Stimulated activated memory B cell treated with anti-CD40 and anti-IgM and Interleukin-4, amounts not matched to agents 10 μg/mL and 1 μg/mL and 100 μg/mL, for 72 hours (primary cell): ENCODE data around the gene EHMT1.
"Not testable (repeated sequence)": the region's sequence is repeated elsewhere in the genome, so short reads cannot be mapped to it uniquely, and the experiment has no call there.

Experiments
- ATAC-seq: fragments of 150-1000 bp; cut with Tn5 transposase; 2 replicates; pipeline ENCODE4 v1.10.0; 2021
- H3K27ac Mint-ChIP-seq: one replicate; pipeline ENCODE4 v1.8.0; 2022; ENCODE audit warnings: mild to moderate bottlenecking, mixed read lengths
- H3K27me3 Mint-ChIP-seq: one replicate; pipeline ENCODE4 v1.8.0; 2022; ENCODE audit warnings: mixed read lengths
- H3K36me3 Mint-ChIP-seq: one replicate; pipeline ENCODE4 v1.8.0; 2022; ENCODE audit warnings: mixed read lengths
- H3K4me1 Mint-ChIP-seq: one replicate; pipeline ENCODE4 v1.8.0; 2022; ENCODE audit warnings: mixed read lengths
- H3K4me3 Mint-ChIP-seq: one replicate; pipeline ENCODE4 v1.8.0; 2022; ENCODE audit warnings: mild to moderate bottlenecking, moderate library complexity, mixed read lengths
- H3K9me3 Mint-ChIP-seq: one replicate; pipeline ENCODE4 v1.8.0; 2022; ENCODE audit warnings: mixed read lengths

Gene EHMT1

DNA sequence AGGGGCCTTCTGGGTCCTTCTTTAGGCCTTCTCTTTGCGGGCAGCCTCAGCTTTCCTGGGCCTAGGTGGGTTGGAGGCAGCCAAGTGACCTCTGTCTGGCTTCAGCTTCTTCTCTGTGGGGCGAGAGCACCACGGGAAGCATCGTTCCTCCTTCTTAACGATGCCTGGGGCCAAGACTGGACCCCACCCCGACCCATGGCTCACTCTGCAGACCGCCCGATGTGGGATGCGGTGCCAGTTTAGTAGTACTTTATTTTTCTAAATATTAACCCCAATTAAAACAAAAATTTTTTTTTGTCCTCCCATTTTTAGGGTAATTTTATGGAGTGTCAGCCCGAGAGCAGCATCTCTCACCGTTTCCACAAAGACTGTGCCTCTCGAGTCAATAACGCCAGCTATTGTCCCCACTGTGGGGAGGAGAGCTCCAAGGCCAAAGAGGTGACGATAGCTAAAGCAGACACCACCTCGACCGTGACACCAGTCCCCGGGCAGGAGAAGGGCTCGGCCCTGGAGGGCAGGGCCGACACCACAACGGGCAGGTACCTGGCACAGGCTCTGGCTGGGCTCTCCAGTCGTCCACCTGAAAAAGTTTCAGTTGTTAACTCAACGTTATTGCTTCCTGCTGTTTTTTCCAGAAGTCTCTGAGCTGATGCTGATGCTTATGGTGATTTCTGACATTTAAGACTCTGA, 157.6 kb downstream of the EHMT1 start:
- no peaks in the 10 kb centered on the region for H3K9me3 Mint-ChIP-seq
- no peak overlapping the region for H3K27ac Mint-ChIP-seq
- peaks cover 38% of the 10 kb centered on the region for H3K36me3 Mint-ChIP-seq
- ATAC-seq: no peak
- no peaks in the 10 kb centered on the region for H3K27me3 Mint-ChIP-seq
- H3K4me3 Mint-ChIP-seq: no peak overlapping the region
- H3K4me1 Mint-ChIP-seq: peaks cover 15% of the 10 kb centered on the region

DNA sequence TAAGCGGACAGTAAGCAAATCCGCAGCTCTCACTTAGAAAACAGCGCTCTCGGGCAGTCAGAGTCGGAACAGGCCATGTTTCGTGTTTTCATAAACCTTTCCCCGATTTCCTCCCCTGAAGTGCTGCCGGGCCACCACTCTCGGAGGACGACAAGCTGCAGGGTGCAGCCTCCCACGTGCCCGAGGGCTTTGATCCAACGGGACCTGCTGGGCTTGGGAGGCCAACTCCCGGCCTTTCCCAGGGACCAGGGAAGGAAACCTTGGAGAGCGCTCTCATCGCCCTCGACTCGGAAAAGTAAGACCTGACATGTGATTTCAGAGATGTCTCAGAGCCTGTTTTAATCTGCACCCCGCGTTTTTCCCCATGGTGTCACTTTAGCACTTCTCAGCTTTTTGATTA, 159.0 kb downstream of the EHMT1 start:
- no peaks in the 10 kb centered on the region for H3K27me3 Mint-ChIP-seq
- peaks cover 25% of the 10 kb centered on the region for H3K36me3 Mint-ChIP-seq
- H3K4me3 Mint-ChIP-seq: no peak overlapping the region
- H3K9me3 Mint-ChIP-seq: no peaks in the 10 kb centered on the region
- ATAC-seq: no peak
- H3K27ac Mint-ChIP-seq: no peak overlapping the region
- peaks cover 11% of the 10 kb centered on the region for H3K4me1 Mint-ChIP-seq

DNA sequence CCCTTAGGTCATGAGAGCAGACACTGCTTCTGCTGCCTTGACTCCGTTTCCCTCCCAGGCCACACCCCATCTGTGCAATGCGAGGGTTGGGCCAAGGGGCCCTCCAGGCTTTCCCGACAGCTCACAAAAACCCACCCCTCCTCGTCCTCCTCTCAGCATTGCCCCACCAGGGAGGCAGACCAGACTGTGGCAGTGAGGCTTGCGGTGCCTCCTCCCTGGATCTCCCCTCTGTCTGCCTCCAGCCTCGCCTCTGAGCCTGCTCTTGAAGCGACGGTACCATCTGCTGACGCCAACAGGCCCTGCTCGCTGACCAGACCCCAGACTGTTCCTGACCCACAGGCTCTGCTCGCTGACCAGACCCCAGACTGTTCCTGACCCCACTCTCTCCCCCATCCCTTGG, 159.5 kb downstream of the EHMT1 start:
- no peaks in the 10 kb centered on the region for H3K27me3 Mint-ChIP-seq
- no peak overlapping the region for H3K4me3 Mint-ChIP-seq
- H3K4me1 Mint-ChIP-seq: peaks cover 11% of the 10 kb centered on the region
- peak overlapping the region; percentile 51 for H3K27ac Mint-ChIP-seq
- H3K36me3 Mint-ChIP-seq: peaks cover 19% of the 10 kb centered on the region
- H3K9me3 Mint-ChIP-seq: no peaks in the 10 kb centered on the region
- ATAC-seq: no peak

- H3K27me3 Mint-ChIP-seq: no peaks in the 10 kb centered on the region
- H3K4me3 Mint-ChIP-seq: no peak overlapping the region
- no peaks in the 10 kb centered on the region for H3K9me3 Mint-ChIP-seq
- H3K27ac Mint-ChIP-seq: peak overlapping the region; percentile 51
- no peak for ATAC-seq
- peaks cover 11% of the 10 kb centered on the region for H3K4me1 Mint-ChIP-seq
- peaks cover 17% of the 10 kb centered on the region for H3K36me3 Mint-ChIP-seq
Measured at GRCh38 chr9:137778914-137779313, 160.1 kb downstream of the EHMT1 start.

DNA sequence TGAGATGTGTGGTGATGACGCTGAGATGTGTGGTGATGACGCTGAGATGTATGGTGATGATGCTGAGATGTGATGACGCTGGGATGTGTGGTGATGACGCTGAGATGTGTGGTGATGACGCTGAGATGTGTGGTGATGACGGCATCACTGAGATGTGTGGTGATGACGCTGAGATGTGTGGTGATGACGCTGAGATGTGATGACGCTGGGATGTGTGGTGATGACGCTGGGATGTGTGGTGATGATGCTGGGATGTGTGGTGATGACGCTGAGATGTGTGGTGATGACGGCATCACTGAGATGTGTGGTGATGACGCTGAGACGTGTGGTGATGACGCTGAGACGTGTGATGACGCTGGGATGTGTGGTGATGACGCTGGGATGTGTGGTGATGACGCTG, 161.2 kb downstream of the EHMT1 start:
- peaks cover 18% of the 10 kb centered on the region for H3K4me1 Mint-ChIP-seq
- not testable (repeated sequence) for ATAC-seq, H3K27ac Mint-ChIP-seq, H3K9me3 Mint-ChIP-seq, H3K27me3 Mint-ChIP-seq, H3K4me3 Mint-ChIP-seq
- H3K36me3 Mint-ChIP-seq: peaks cover 28% of the 10 kb centered on the region

DNA sequence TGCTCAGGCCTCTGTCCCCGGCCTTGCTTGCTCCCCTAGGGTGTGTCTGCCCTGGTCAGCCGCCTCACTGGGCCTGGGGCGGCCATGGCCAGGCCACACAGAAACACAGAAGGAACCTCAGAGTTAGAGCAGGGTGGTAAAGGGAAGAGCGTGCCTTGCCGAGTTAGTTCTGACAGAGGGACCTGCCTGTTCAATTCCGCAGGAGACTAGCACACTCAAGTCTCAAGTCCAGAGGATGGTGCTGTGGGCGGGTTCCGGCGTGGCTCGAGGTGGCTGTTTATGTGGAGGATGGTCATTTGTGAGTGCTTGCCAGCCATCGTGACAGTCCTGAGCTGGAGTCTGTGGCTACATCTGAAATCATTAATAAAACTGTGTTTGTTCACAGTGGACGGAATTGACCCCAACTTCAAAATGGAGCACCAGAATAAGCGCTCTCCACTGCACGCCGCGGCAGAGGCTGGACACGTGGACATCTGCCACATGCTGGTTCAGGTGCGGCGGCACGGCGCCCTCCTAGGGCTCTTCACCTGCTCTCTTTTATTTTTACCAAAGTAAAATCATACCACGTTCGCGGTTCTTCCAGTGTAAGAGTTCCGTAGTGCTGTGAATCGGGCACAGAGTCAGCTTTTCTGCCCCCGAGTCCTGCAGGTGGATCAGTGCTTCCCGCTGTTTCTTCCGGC, 163.2 kb downstream of the EHMT1 start:
- H3K4me3 Mint-ChIP-seq: no peak overlapping the region
- no peaks in the 10 kb centered on the region for H3K27me3 Mint-ChIP-seq
- peak overlapping the region; percentile 16 for H3K27ac Mint-ChIP-seq
- no peak for ATAC-seq
- H3K36me3 Mint-ChIP-seq: peaks cover 30% of the 10 kb centered on the region
- peaks cover 23% of the 10 kb centered on the region for H3K4me1 Mint-ChIP-seq
- no peaks in the 10 kb centered on the region for H3K9me3 Mint-ChIP-seq

GRCh38 chr9:137783521-137783920, 164.7 kb downstream of the EHMT1 start:
- no peaks in the 10 kb centered on the region for H3K27me3 Mint-ChIP-seq
- no peak overlapping the region for H3K4me3 Mint-ChIP-seq
- no peak for ATAC-seq
- H3K27ac Mint-ChIP-seq: peak overlapping the region; percentile 16
- H3K36me3 Mint-ChIP-seq: peaks cover 43% of the 10 kb centered on the region
- peaks cover 3% of the 10 kb centered on the region for H3K9me3 Mint-ChIP-seq
- H3K4me1 Mint-ChIP-seq: peaks cover 36% of the 10 kb centered on the region

DNA sequence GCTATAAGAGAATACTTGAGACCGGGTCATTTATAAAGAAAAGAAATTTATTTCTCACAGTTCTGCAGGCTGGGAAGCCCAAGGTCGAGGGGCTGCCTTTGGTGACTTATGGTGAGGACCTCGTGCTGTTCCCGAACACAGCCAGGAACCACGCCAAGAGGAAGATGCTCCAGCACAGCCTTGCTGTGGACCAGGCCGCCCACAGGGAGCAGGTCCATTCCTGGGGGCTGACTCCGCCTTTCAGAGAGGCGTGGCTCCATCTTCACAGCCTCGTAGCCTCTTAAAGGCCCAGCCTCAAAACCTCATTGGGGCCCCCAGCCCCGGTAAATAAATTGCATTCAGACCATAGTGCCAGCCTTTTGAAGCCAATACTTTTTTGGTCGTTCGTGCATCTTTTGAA, 165.2 kb downstream of the EHMT1 start:
- ATAC-seq: no peak
- H3K27me3 Mint-ChIP-seq: no peaks in the 10 kb centered on the region
- peaks cover 46% of the 10 kb centered on the region for H3K36me3 Mint-ChIP-seq
- H3K4me1 Mint-ChIP-seq: peaks cover 40% of the 10 kb centered on the region
- peaks cover 3% of the 10 kb centered on the region for H3K9me3 Mint-ChIP-seq
- no peak overlapping the region for H3K4me3 Mint-ChIP-seq
- no peak overlapping the region for H3K27ac Mint-ChIP-seq

GRCh38 chr9:137784641-137785513, 166.1 kb downstream of the EHMT1 start:
- ATAC-seq: no peak
- Mint-ChIP-seq H3K36me3 (peaks cover 54% of the 10 kb centered on the region), H3K27me3 (no peaks in the 10 kb centered on the region), H3K9me3 (peaks cover 3% of the 10 kb centered on the region), H3K4me1 (peaks cover 46% of the 10 kb centered on the region), H3K4me3 (no peak overlapping the region), H3K27ac (no peak overlapping the region)

- no peak overlapping the region for H3K4me3 Mint-ChIP-seq
- no peak for ATAC-seq
- no peaks in the 10 kb centered on the region for H3K27me3 Mint-ChIP-seq
- H3K4me1 Mint-ChIP-seq: peaks cover 46% of the 10 kb centered on the region
- peaks cover 61% of the 10 kb centered on the region for H3K36me3 Mint-ChIP-seq
- no peak overlapping the region for H3K27ac Mint-ChIP-seq
- peaks cover 3% of the 10 kb centered on the region for H3K9me3 Mint-ChIP-seq
Measured at GRCh38 chr9:137785704-137786161, 166.9 kb downstream of the EHMT1 start.

DNA sequence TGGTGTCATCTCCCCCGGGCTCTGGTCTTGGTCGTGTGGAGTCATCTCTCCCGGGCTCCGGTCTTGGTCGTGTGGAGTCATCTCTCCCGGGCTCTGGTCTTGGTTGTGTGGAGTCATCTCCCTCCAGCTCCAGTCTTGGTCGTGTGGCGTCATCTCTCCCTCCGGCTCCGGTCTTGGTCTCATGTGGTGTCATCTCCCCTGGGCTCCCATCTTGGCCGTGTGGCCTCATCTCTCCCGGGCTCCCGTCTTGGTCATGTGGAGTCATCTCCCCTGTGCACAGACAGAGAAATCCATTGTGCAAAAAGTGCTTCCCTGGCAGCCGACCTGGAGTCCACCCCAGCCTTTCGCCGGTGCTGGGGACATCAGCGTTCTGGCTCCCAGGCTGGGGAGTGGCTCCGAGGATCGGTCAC, 167.7 kb downstream of the EHMT1 start:
- Mint-ChIP-seq H3K27ac (peak overlapping the region; percentile 26), H3K9me3 (peaks cover 3% of the 10 kb centered on the region), H3K36me3 (peaks cover 68% of the 10 kb centered on the region), H3K4me1 (peaks cover 46% of the 10 kb centered on the region), H3K4me3 (no peak overlapping the region), H3K27me3 (no peaks in the 10 kb centered on the region)
- ATAC-seq: no peak

DNA sequence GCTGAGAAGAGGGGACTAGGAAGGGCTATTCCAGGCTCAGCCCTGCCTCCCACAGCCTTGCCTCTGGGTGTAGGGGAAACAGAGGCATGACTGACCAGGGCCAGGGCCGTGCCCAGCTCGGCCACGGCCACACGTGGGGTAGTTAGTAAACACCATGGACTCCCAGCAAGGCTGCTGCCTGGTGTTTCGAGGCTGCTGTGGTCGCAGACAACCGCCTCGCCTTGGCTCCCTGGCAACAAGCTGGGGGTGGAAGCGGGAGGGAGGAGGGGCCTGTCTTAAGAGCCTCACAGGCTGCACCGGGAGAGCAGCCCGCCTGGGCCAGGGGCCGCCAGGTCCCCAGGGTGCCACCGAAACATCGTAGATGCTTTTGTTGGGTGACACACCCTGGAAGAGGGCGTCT, 168.6 kb downstream of the EHMT1 start:
- peaks cover 3% of the 10 kb centered on the region for H3K9me3 Mint-ChIP-seq
- no peak overlapping the region for H3K4me3 Mint-ChIP-seq
- H3K4me1 Mint-ChIP-seq: peaks cover 45% of the 10 kb centered on the region
- peaks cover 77% of the 10 kb centered on the region for H3K36me3 Mint-ChIP-seq
- H3K27ac Mint-ChIP-seq: peak overlapping the region; percentile 26
- ATAC-seq: no peak
- H3K27me3 Mint-ChIP-seq: no peaks in the 10 kb centered on the region

DNA sequence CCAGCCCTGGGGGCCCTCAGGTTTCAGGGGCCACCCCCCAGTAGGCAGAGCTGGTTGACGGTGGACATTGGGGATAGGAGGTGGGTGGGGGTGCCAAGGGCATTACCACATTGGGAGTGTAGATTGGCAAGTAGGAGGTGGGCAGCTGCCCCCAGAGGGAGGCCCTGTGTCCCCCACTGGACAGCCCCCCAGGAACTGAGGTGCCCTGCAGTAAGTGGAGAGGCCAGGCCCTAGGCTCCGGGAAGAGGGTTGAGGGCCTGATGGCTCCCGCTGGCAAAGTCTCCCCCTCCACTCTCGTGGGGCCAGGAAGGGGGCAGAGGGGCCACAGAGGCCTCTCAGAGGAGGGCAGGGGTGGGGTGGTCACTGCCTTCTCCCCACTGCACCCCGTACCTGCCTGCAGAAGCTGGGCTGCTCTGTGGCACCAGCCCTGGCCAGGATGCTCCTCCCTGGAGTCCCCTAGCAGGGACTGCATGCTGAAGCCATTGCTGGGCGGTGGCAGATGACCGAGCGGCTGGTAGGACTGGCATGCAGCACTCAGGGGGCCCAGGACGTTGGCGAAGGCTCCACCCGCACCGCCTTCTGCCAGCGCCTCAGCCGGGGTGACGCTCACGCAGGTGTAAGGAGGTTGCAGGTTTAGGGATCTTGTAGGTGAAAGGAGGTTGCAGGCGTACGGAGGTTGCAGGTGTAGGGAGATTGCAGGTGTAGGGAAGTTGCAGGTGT, 169.1 kb downstream of the EHMT1 start:
- Mint-ChIP-seq H3K9me3 (peaks cover 3% of the 10 kb centered on the region), H3K27me3 (no peaks in the 10 kb centered on the region), H3K4me1 (peaks cover 39% of the 10 kb centered on the region), H3K27ac (peak overlapping the region; percentile 67), H3K36me3 (peaks cover 83% of the 10 kb centered on the region), H3K4me3 (peak overlapping the region; percentile 2)
- no peak for ATAC-seq

GRCh38 chr9:137788561-137789294, 169.9 kb downstream of the EHMT1 start:
- peak; percentile 66 for ATAC-seq
- Mint-ChIP-seq H3K9me3 (peaks cover 3% of the 10 kb centered on the region), H3K27ac (peak overlapping the region; percentile 67), H3K36me3 (peaks cover 91% of the 10 kb centered on the region), H3K27me3 (no peaks in the 10 kb centered on the region), H3K4me3 (peak overlapping the region; percentile 2), H3K4me1 (peaks cover 34% of the 10 kb centered on the region)
